D721Med (cell line): Measurements from ENCODE around the gene HDAC4.

Experiments
- DNase-seq: peaks from one replicate; pipeline ENCODE4 v3.0.0; 2011; ENCODE audit warnings: low spot score; ENCODE audit not compliant: insufficient read length
- FAIRE-seq: peaks from 2 replicates; lab custom pipeline; 2011; peaks lifted over from hg19 to GRCh38; lab: Jason Lieb, UNC
- CTCF ChIP-seq: IDR thresholded peaks from 2 replicates; pipeline ENCODE4 v1.5.1; 2012; ENCODE audit warnings: mild to moderate bottlenecking, control low read depth; ENCODE audit not compliant: insufficient read depth; ENCODE audit errors: missing control alignments

HDAC4 gene

GRCh38 chr2:239168575-239168974, 232.2 kb downstream of the HDAC4 start:
- TF ChIP-seq CTCF: no peak
- FAIRE-seq: no peak
- DNase-seq: no peak

- no peak for DNase-seq
- no peak for TF ChIP-seq CTCF
- FAIRE-seq: no peak
These were observed 232.9 kb downstream of the HDAC4 start for GRCh38 chr2:239167766-239168444.

- DNase-seq (no peak), FAIRE-seq (no peak)
- TF ChIP-seq CTCF: no peak
These were observed 233.7 kb downstream of the HDAC4 start for GRCh38 chr2:239167011-239167673.

GRCh38 chr2:239166201-239166834, 234.5 kb downstream of the HDAC4 start:
- DNase-seq (no peak), FAIRE-seq (no peak)
- TF ChIP-seq CTCF: no peak

- no peak for TF ChIP-seq CTCF
- no peak for DNase-seq
- FAIRE-seq: no peak
These were observed 235.5 kb downstream of the HDAC4 start for GRCh38 chr2:239165206-239165831.

GRCh38 chr2:239164335-239164871, 236.4 kb downstream of the HDAC4 start:
- no peak for TF ChIP-seq CTCF
- no peak for DNase-seq
- no peak for FAIRE-seq
